Measurements from ENCODE around the gene MCTP1. TPM values are rescaled to one million over a fixed set of nuclear protein-coding genes. Genes with fewer than 3 reads are reported as not detected.
A peak's percentile ranks its signal among the peaks of the same experiment; 100 is the strongest.
"Not testable (repeated sequence)": the region's sequence is repeated elsewhere in the genome, so short reads cannot be mapped to it uniquely, and the experiment has no call there.

MCTP1 gene
- total RNA-seq, 1 experiment from 2014 or later, result 48.2 TPM

GRCh38 chr5:95219411-95219810 is 65.5 kb downstream of the MCTP1 start:
- DNase-seq (ENCODE audit: low read depth, low spot score), result no peak
- in situ Hi-C loops (cut with HindIII; ENCODE audit: low pct_unique_long_range_greater_than_20kb, low sequenced_read_pairs), result no loop called here

- in situ Hi-C loops (cut with HindIII; ENCODE audit: low pct_unique_long_range_greater_than_20kb, low sequenced_read_pairs), result no loop called here
Observed at GRCh38 chr5:95217881-95218280, 67.0 kb downstream of the MCTP1 start.

GRCh38 chr5:95217351-95217750 is 67.5 kb downstream of the MCTP1 start:
- DNase-seq (ENCODE audit: low read depth, low spot score), result no peak
- in situ Hi-C loops (cut with HindIII; ENCODE audit: low pct_unique_long_range_greater_than_20kb, low sequenced_read_pairs), result no loop called here

More at GRCh38 chr5:95217881-95218280, 67.0 kb downstream of the MCTP1 start:
- no peak for DNase-seq (ENCODE audit: low read depth, low spot score)

GRCh38 chr5:95216136-95216955 is 68.5 kb downstream of the MCTP1 start:
- in situ Hi-C loops (cut with HindIII; ENCODE audit: low pct_unique_long_range_greater_than_20kb, low sequenced_read_pairs), result no loop called here
- no peak for DNase-seq (ENCODE audit: low read depth, low spot score)

GRCh38 chr5:95207811-95208210 is 77.1 kb downstream of the MCTP1 start:
- in situ Hi-C loops (cut with HindIII; ENCODE audit: low pct_unique_long_range_greater_than_20kb, low sequenced_read_pairs); DNase-seq (ENCODE audit: low read depth, low spot score): not testable (repeated sequence)

- in situ Hi-C loops (cut with HindIII; ENCODE audit: low pct_unique_long_range_greater_than_20kb, low sequenced_read_pairs), result no loop called here
- DNase-seq (ENCODE audit: low read depth, low spot score), result no peak
Observed at GRCh38 chr5:95194856-95195255, 90.0 kb downstream of the MCTP1 start.

- DNase-seq (ENCODE audit: low read depth, low spot score), result no peak
- in situ Hi-C loops (cut with HindIII; ENCODE audit: low pct_unique_long_range_greater_than_20kb, low sequenced_read_pairs), result no loop called here
Observed at GRCh38 chr5:95191330-95191729, 93.6 kb downstream of the MCTP1 start.

- DNase-seq (ENCODE audit: low read depth, low spot score), result no peak
- in situ Hi-C loops (cut with HindIII; ENCODE audit: low pct_unique_long_range_greater_than_20kb, low sequenced_read_pairs), result no loop called here
Observed at GRCh38 chr5:95184924-95185323, 100.0 kb downstream of the MCTP1 start.

- DNase-seq (ENCODE audit: low read depth, low spot score), result no peak
- in situ Hi-C loops (cut with HindIII; ENCODE audit: low pct_unique_long_range_greater_than_20kb, low sequenced_read_pairs), result no loop called here
Observed at GRCh38 chr5:95181644-95182043, 103.2 kb downstream of the MCTP1 start.

- in situ Hi-C loops (cut with HindIII; ENCODE audit: low pct_unique_long_range_greater_than_20kb, low sequenced_read_pairs), result no loop called here
- DNase-seq (ENCODE audit: low read depth, low spot score), result peak; percentile 53
Observed at GRCh38 chr5:95178046-95178651, 106.7 kb downstream of the MCTP1 start.

- in situ Hi-C loops (cut with HindIII; ENCODE audit: low pct_unique_long_range_greater_than_20kb, low sequenced_read_pairs), result no loop called here
- no peak for DNase-seq (ENCODE audit: low read depth, low spot score)
Observed at GRCh38 chr5:95177456-95177855, 107.4 kb downstream of the MCTP1 start.

GRCh38 chr5:95175106-95175505 is 109.8 kb downstream of the MCTP1 start:
- in situ Hi-C loops (cut with HindIII; ENCODE audit: low pct_unique_long_range_greater_than_20kb, low sequenced_read_pairs), result no loop called here

GRCh38 chr5:95172659-95173058 is 112.2 kb downstream of the MCTP1 start:
- DNase-seq (ENCODE audit: low read depth, low spot score), result no peak
- in situ Hi-C loops (cut with HindIII; ENCODE audit: low pct_unique_long_range_greater_than_20kb, low sequenced_read_pairs), result no loop called here

More at GRCh38 chr5:95175106-95175505, 109.8 kb downstream of the MCTP1 start:
- no peak for DNase-seq (ENCODE audit: low read depth, low spot score)

GRCh38 chr5:95164861-95165260 is 120.0 kb downstream of the MCTP1 start:
- in situ Hi-C loops (cut with HindIII; ENCODE audit: low pct_unique_long_range_greater_than_20kb, low sequenced_read_pairs), result no loop called here
- no peak for DNase-seq (ENCODE audit: low read depth, low spot score)

GRCh38 chr5:95163079-95163478 is 121.8 kb downstream of the MCTP1 start:
- DNase-seq (ENCODE audit: low read depth, low spot score), result no peak

GRCh38 chr5:95162231-95162992 is 122.5 kb downstream of the MCTP1 start:
- no peak for DNase-seq (ENCODE audit: low read depth, low spot score)
- in situ Hi-C loops (cut with HindIII; ENCODE audit: low pct_unique_long_range_greater_than_20kb, low sequenced_read_pairs), result no loop called here

More at GRCh38 chr5:95163079-95163478, 121.8 kb downstream of the MCTP1 start:
- in situ Hi-C loops (cut with HindIII; ENCODE audit: low pct_unique_long_range_greater_than_20kb, low sequenced_read_pairs), result no loop called here

- in situ Hi-C loops (cut with HindIII; ENCODE audit: low pct_unique_long_range_greater_than_20kb, low sequenced_read_pairs), result no loop called here
- no peak for DNase-seq (ENCODE audit: low read depth, low spot score)
Observed at GRCh38 chr5:95159603-95160002, 125.3 kb downstream of the MCTP1 start.

- in situ Hi-C loops (cut with HindIII; ENCODE audit: low pct_unique_long_range_greater_than_20kb, low sequenced_read_pairs), result no loop called here
- DNase-seq (ENCODE audit: low read depth, low spot score), result no peak
Observed at GRCh38 chr5:95155888-95156287, 129.0 kb downstream of the MCTP1 start.

All from SK-MEL-5 (cell line).